ENCODE results near the gene CEP164.
"Not testable (repeated sequence)": the region's sequence is repeated elsewhere in the genome, so short reads cannot be mapped to it uniquely, and the experiment has no call there.

The CEP164 gene

GRCh38 chr11:117313828-117314768 lies 13.6 kb upstream of the CEP164 start:
- peaks cover 12% of the 10 kb centered on the region for H3K4me1 Mint-ChIP-seq
- peaks cover 2% of the 10 kb centered on the region for H3K36me3 Mint-ChIP-seq (ENCODE audit: insufficient read depth)
- ATAC-seq (replicated peaks; ENCODE audit: extremely low read depth, poor library complexity, severe bottlenecking) (no peak), DNase-seq (ENCODE audit: low spot score in 2 of 2) (no peak)
- H3K27me3 Mint-ChIP-seq, result peaks cover 63% of the 10 kb centered on the region
- peak overlapping the region; percentile 62 for H3K4me3 Mint-ChIP-seq
- no peak overlapping the region for H3K27ac Mint-ChIP-seq (ENCODE audit: low read depth)
- H3K9me3 Mint-ChIP-seq, result no peaks in the 10 kb centered on the region

- peaks cover 12% of the 10 kb centered on the region for H3K4me1 Mint-ChIP-seq
- H3K27ac Mint-ChIP-seq (ENCODE audit: low read depth), result no peak overlapping the region
- DNase-seq (ENCODE audit: low spot score in 2 of 2) (no peak), ATAC-seq (replicated peaks; ENCODE audit: extremely low read depth, poor library complexity, severe bottlenecking) (no peak)
- peaks cover 57% of the 10 kb centered on the region for H3K27me3 Mint-ChIP-seq
- peaks cover 2% of the 10 kb centered on the region for H3K36me3 Mint-ChIP-seq (ENCODE audit: insufficient read depth)
- no peaks in the 10 kb centered on the region for H3K9me3 Mint-ChIP-seq
- H3K4me3 Mint-ChIP-seq, result peak overlapping the region; percentile 62
These were observed 12.8 kb upstream of the CEP164 start for GRCh38 chr11:117314840-117315239.

GRCh38 chr11:117315285-117316196 lies 12.1 kb upstream of the CEP164 start:
- Mint-ChIP-seq H3K36me3 (ENCODE audit: insufficient read depth) (peaks cover 2% of the 10 kb centered on the region), H3K9me3 (no peaks in the 10 kb centered on the region), H3K4me3 (peak overlapping the region; percentile 62), H3K4me1 (peaks cover 12% of the 10 kb centered on the region), H3K27me3 (peaks cover 57% of the 10 kb centered on the region), H3K27ac (ENCODE audit: low read depth) (no peak overlapping the region)
- ATAC-seq (replicated peaks; ENCODE audit: extremely low read depth, poor library complexity, severe bottlenecking) (peak; percentile 64), DNase-seq (ENCODE audit: low spot score in 2 of 2) (no peak)

GRCh38 chr11:117316197-117316961 lies 11.3 kb upstream of the CEP164 start, which contains the start of gene BACE1:
TSS of gene BACE1 (minus strand) at chr11:117316256. CDS start at chr11:117315795, 461 bp downstream.
- H3K9me3 Mint-ChIP-seq, result no peaks in the 10 kb centered on the region
- no peak within 1 kb of the TSS for H3K27ac Mint-ChIP-seq (ENCODE audit: low read depth)
- H3K27me3 Mint-ChIP-seq, result peaks cover 57% of the 10 kb centered on the region
- H3K36me3 Mint-ChIP-seq (ENCODE audit: insufficient read depth), result peaks cover 2% of the 10 kb centered on the region
- H3K4me3 Mint-ChIP-seq, result peak within 1 kb of the TSS; percentile 62
- no peak for ATAC-seq (replicated peaks; ENCODE audit: extremely low read depth, poor library complexity, severe bottlenecking)
- no peak for DNase-seq (ENCODE audit: low spot score in 2 of 2)
- H3K4me1 Mint-ChIP-seq, result peaks cover 12% of the 10 kb centered on the region

- ATAC-seq (replicated peaks; ENCODE audit: extremely low read depth, poor library complexity, severe bottlenecking) (no peak), DNase-seq (ENCODE audit: low spot score in 2 of 2) (no peak)
- no peak overlapping the region for H3K27ac Mint-ChIP-seq (ENCODE audit: low read depth)
- no peak overlapping the region for H3K4me3 Mint-ChIP-seq
- H3K36me3 Mint-ChIP-seq (ENCODE audit: insufficient read depth), result peaks cover under 1% of the 10 kb centered on the region
- H3K27me3 Mint-ChIP-seq, result peaks cover 39% of the 10 kb centered on the region
- H3K4me1 Mint-ChIP-seq, result peaks cover 12% of the 10 kb centered on the region
- H3K9me3 Mint-ChIP-seq, result no peaks in the 10 kb centered on the region
These were observed 8.9 kb upstream of the CEP164 start for GRCh38 chr11:117318738-117319137.

GRCh38 chr11:117319214-117319840 lies 8.3 kb upstream of the CEP164 start:
- ATAC-seq (replicated peaks; ENCODE audit: extremely low read depth, poor library complexity, severe bottlenecking) (no peak), DNase-seq (ENCODE audit: low spot score in 2 of 2) (no peak)
- Mint-ChIP-seq H3K9me3 (no peaks in the 10 kb centered on the region), H3K4me3 (no peak overlapping the region), H3K27ac (ENCODE audit: low read depth) (no peak overlapping the region), H3K27me3 (peaks cover 33% of the 10 kb centered on the region), H3K36me3 (ENCODE audit: insufficient read depth) (no peaks in the 10 kb centered on the region), H3K4me1 (peaks cover 10% of the 10 kb centered on the region)

GRCh38 chr11:117327255-117327566 lies 443 bp upstream of the CEP164 start:
- H3K27me3 Mint-ChIP-seq; DNase-seq (ENCODE audit: low spot score in 2 of 2); ATAC-seq (replicated peaks; ENCODE audit: extremely low read depth, poor library complexity, severe bottlenecking); H3K9me3 Mint-ChIP-seq; H3K27ac Mint-ChIP-seq (ENCODE audit: low read depth); H3K36me3 Mint-ChIP-seq (ENCODE audit: insufficient read depth); H3K4me3 Mint-ChIP-seq: not testable (repeated sequence)
- H3K4me1 Mint-ChIP-seq, result peaks cover 17% of the 10 kb centered on the region

- H3K27ac Mint-ChIP-seq (ENCODE audit: low read depth), result no peak overlapping the region
- H3K4me3 Mint-ChIP-seq, result no peak overlapping the region
- H3K4me1 Mint-ChIP-seq, result peaks cover 18% of the 10 kb centered on the region
- no peaks in the 10 kb centered on the region for H3K36me3 Mint-ChIP-seq (ENCODE audit: insufficient read depth)
- H3K9me3 Mint-ChIP-seq, result no peaks in the 10 kb centered on the region
- no peak for DNase-seq (ENCODE audit: low spot score in 2 of 2)
- no peaks in the 10 kb centered on the region for H3K27me3 Mint-ChIP-seq
- no peak for ATAC-seq (replicated peaks; ENCODE audit: extremely low read depth, poor library complexity, severe bottlenecking)
These were observed 839 bp downstream of the CEP164 start for GRCh38 chr11:117328375-117329010.

GRCh38 chr11:117332843-117333242 lies 5.2 kb downstream of the CEP164 start:
- H3K27ac Mint-ChIP-seq (ENCODE audit: low read depth), result no peak overlapping the region
- no peaks in the 10 kb centered on the region for H3K9me3 Mint-ChIP-seq
- no peaks in the 10 kb centered on the region for H3K27me3 Mint-ChIP-seq
- no peak for DNase-seq (ENCODE audit: low spot score in 2 of 2)
- H3K4me1 Mint-ChIP-seq, result peaks cover 34% of the 10 kb centered on the region
- ATAC-seq (replicated peaks; ENCODE audit: extremely low read depth, poor library complexity, severe bottlenecking), result no peak
- H3K36me3 Mint-ChIP-seq (ENCODE audit: insufficient read depth), result peaks cover 6% of the 10 kb centered on the region
- no peak overlapping the region for H3K4me3 Mint-ChIP-seq

GRCh38 chr11:117333917-117334316 lies 6.3 kb downstream of the CEP164 start:
- Mint-ChIP-seq H3K27me3 (no peaks in the 10 kb centered on the region), H3K27ac (ENCODE audit: low read depth) (peak overlapping the region; percentile 38), H3K9me3 (no peaks in the 10 kb centered on the region), H3K36me3 (ENCODE audit: insufficient read depth) (peaks cover 11% of the 10 kb centered on the region), H3K4me1 (peaks cover 38% of the 10 kb centered on the region), H3K4me3 (no peak overlapping the region)
- DNase-seq (ENCODE audit: low spot score in 2 of 2), result no peak
- no peak for ATAC-seq (replicated peaks; ENCODE audit: extremely low read depth, poor library complexity, severe bottlenecking)

GRCh38 chr11:117334896-117335295 lies 7.2 kb downstream of the CEP164 start:
- no peak for ATAC-seq (replicated peaks; ENCODE audit: extremely low read depth, poor library complexity, severe bottlenecking)
- Mint-ChIP-seq H3K36me3 (ENCODE audit: insufficient read depth) (peaks cover 17% of the 10 kb centered on the region), H3K27ac (ENCODE audit: low read depth) (no peak overlapping the region), H3K27me3 (no peaks in the 10 kb centered on the region), H3K9me3 (no peaks in the 10 kb centered on the region), H3K4me1 (peaks cover 36% of the 10 kb centered on the region), H3K4me3 (no peak overlapping the region)
- DNase-seq (ENCODE audit: low spot score in 2 of 2), result no peak
